ENCODE measurements around the gene CRISP2. TPM values are rescaled to one million over a fixed set of nuclear protein-coding genes. Genes with fewer than 3 reads are reported as not detected.

The CRISP2 gene
- total and polyA plus RNA-seq, 2 experiments from 2014 or later: not detected

GRCh38 chr6:49653942-49654341 lies 59.4 kb downstream of the CRISP2 start:
- Histone ChIP-seq H3K9ac (no peak overlapping the region), H3K36me3 (ENCODE audit: low read depth) (no peaks in the 10 kb centered on the region), H3F3A (ENCODE audit: insufficient read depth) (no peaks in the 10 kb centered on the region), H4K20me1 (ENCODE audit: insufficient read depth) (no peaks in the 10 kb centered on the region), H3K27me3 (replicated peaks; ENCODE audit: insufficient read depth) (no peaks in the 10 kb centered on the region), H3K4me1 (ENCODE audit: insufficient read depth) (no peaks in the 10 kb centered on the region), H2AFZ (no peak overlapping the region), H3K4me2 (ENCODE audit: unreplicated experiment) (no peak overlapping the region), H3K9me2 (ENCODE audit: insufficient read depth) (no peaks in the 10 kb centered on the region), H3K79me2 (ENCODE audit: insufficient read depth) (no peaks in the 10 kb centered on the region), H3K4me3 (no peak overlapping the region), H3K27ac (no peak overlapping the region), H3K9me3 (ENCODE audit: low read depth) (no peaks in the 10 kb centered on the region)
- in situ Hi-C loops (cut with MboI): no loop called here
- 30% methylated on average over 1 of the region's 1 CpG; no CpG with 5 or more reads in 1 of the 2 experiments for WGBS, 2 experiments (ENCODE audit: low coverage in 1 of 2, low lambda C conversion rate in 2 of 2, missing lambda C conversion rate in 2 of 2)
- TF ChIP-seq EZH2phosphoT487 (IDR thresholded peaks at IDR 0.05; ENCODE audit: insufficient read depth, low read depth): no peak
- DNase-seq: no peak

GRCh38 chr6:49653438-49653837 lies 59.9 kb downstream of the CRISP2 start:
- no peaks in the 10 kb centered on the region for H3K9me3 ChIP-seq (ENCODE audit: low read depth)
- DNase-seq: no peak
- in situ Hi-C loops (cut with MboI): no loop called here

GRCh38 chr6:49651239-49651638 lies 62.1 kb downstream of the CRISP2 start:
- H3K4me1 ChIP-seq (ENCODE audit: insufficient read depth): no peaks in the 10 kb centered on the region
- no peaks in the 10 kb centered on the region for H3F3A ChIP-seq (ENCODE audit: insufficient read depth)
- in situ Hi-C loops (cut with MboI): no loop called here
- H3K79me2 ChIP-seq (ENCODE audit: insufficient read depth): no peaks in the 10 kb centered on the region
- no peak overlapping the region for H3K27ac ChIP-seq
- H3K27me3 ChIP-seq (replicated peaks; ENCODE audit: insufficient read depth): no peaks in the 10 kb centered on the region
- 30 to 34% methylated on average over 2 of the region's 2 CpGs for WGBS, 2 experiments (ENCODE audit: low coverage in 1 of 2, low lambda C conversion rate in 2 of 2, missing lambda C conversion rate in 2 of 2)
- H2AFZ ChIP-seq: no peak overlapping the region
- no peak for DNase-seq
- no peaks in the 10 kb centered on the region for H3K9me3 ChIP-seq (ENCODE audit: low read depth)
- no peaks in the 10 kb centered on the region for H3K36me3 ChIP-seq (ENCODE audit: low read depth)
- no peak for TF ChIP-seq EZH2phosphoT487 (IDR thresholded peaks at IDR 0.05; ENCODE audit: insufficient read depth, low read depth)
- H3K4me2 ChIP-seq (ENCODE audit: unreplicated experiment): no peak overlapping the region
- no peak overlapping the region for H3K4me3 ChIP-seq
- H3K9ac ChIP-seq: no peak overlapping the region
- H3K9me2 ChIP-seq (ENCODE audit: insufficient read depth): no peaks in the 10 kb centered on the region
- H4K20me1 ChIP-seq (ENCODE audit: insufficient read depth): no peaks in the 10 kb centered on the region

More at GRCh38 chr6:49653438-49653837, 59.9 kb downstream of the CRISP2 start:
- H3K79me2 ChIP-seq (ENCODE audit: insufficient read depth): no peaks in the 10 kb centered on the region
- H3K27me3 ChIP-seq (replicated peaks; ENCODE audit: insufficient read depth): no peaks in the 10 kb centered on the region
- no peaks in the 10 kb centered on the region for H3K9me2 ChIP-seq (ENCODE audit: insufficient read depth)
- H4K20me1 ChIP-seq (ENCODE audit: insufficient read depth): no peaks in the 10 kb centered on the region
- 34 to 36% methylated on average over 2 of the region's 2 CpGs for WGBS, 2 experiments (ENCODE audit: low coverage in 1 of 2, low lambda C conversion rate in 2 of 2, missing lambda C conversion rate in 2 of 2)
- no peak overlapping the region for H3K9ac ChIP-seq
- H3K4me2 ChIP-seq (ENCODE audit: unreplicated experiment): no peak overlapping the region
- H3K27ac ChIP-seq: no peak overlapping the region
- H3F3A ChIP-seq (ENCODE audit: insufficient read depth): no peaks in the 10 kb centered on the region
- no peaks in the 10 kb centered on the region for H3K36me3 ChIP-seq (ENCODE audit: low read depth)
- H3K4me3 ChIP-seq: no peak overlapping the region
- H2AFZ ChIP-seq: no peak overlapping the region
- H3K4me1 ChIP-seq (ENCODE audit: insufficient read depth): no peaks in the 10 kb centered on the region
- no peak for TF ChIP-seq EZH2 (IDR thresholded peaks at IDR 0.05; ENCODE audit: insufficient read depth, poor library complexity, severe bottlenecking)
- TF ChIP-seq EZH2phosphoT487 (IDR thresholded peaks at IDR 0.05; ENCODE audit: insufficient read depth, low read depth): no peak

GRCh38 chr6:49649988-49650387 lies 63.4 kb downstream of the CRISP2 start:
- in situ Hi-C loops (cut with MboI): no loop called here
- TF ChIP-seq EZH2 (IDR thresholded peaks at IDR 0.05; ENCODE audit: insufficient read depth, poor library complexity, severe bottlenecking) (no peak), EZH2phosphoT487 (IDR thresholded peaks at IDR 0.05; ENCODE audit: insufficient read depth, low read depth) (no peak)
- no peak overlapping the region for H2AFZ ChIP-seq
- H4K20me1 ChIP-seq (ENCODE audit: insufficient read depth): no peaks in the 10 kb centered on the region
- H3K4me1 ChIP-seq (ENCODE audit: insufficient read depth): no peaks in the 10 kb centered on the region
- H3K9ac ChIP-seq: no peak overlapping the region
- no peaks in the 10 kb centered on the region for H3K79me2 ChIP-seq (ENCODE audit: insufficient read depth)
- no peaks in the 10 kb centered on the region for H3K9me3 ChIP-seq (ENCODE audit: low read depth)
- H3K9me2 ChIP-seq (ENCODE audit: insufficient read depth): no peaks in the 10 kb centered on the region
- 32 to 35% methylated on average over 1 of the region's 1 CpG for WGBS, 2 experiments (ENCODE audit: low coverage in 1 of 2, low lambda C conversion rate in 2 of 2, missing lambda C conversion rate in 2 of 2)
- no peak overlapping the region for H3K4me2 ChIP-seq (ENCODE audit: unreplicated experiment)
- H3K27ac ChIP-seq: no peak overlapping the region
- no peak for DNase-seq
- H3F3A ChIP-seq (ENCODE audit: insufficient read depth): no peaks in the 10 kb centered on the region
- H3K4me3 ChIP-seq: no peak overlapping the region
- no peaks in the 10 kb centered on the region for H3K27me3 ChIP-seq (replicated peaks; ENCODE audit: insufficient read depth)
- no peaks in the 10 kb centered on the region for H3K36me3 ChIP-seq (ENCODE audit: low read depth)

GRCh38 chr6:49648036-49648435 lies 65.3 kb downstream of the CRISP2 start:
- Histone ChIP-seq H2AFZ (no peak overlapping the region), H3K4me1 (ENCODE audit: insufficient read depth) (no peaks in the 10 kb centered on the region), H3K9ac (no peak overlapping the region), H3F3A (ENCODE audit: insufficient read depth) (no peaks in the 10 kb centered on the region), H3K36me3 (ENCODE audit: low read depth) (no peaks in the 10 kb centered on the region), H3K27ac (no peak overlapping the region), H3K4me3 (no peak overlapping the region), H3K4me2 (ENCODE audit: unreplicated experiment) (no peak overlapping the region), H3K27me3 (replicated peaks; ENCODE audit: insufficient read depth) (no peaks in the 10 kb centered on the region), H4K20me1 (ENCODE audit: insufficient read depth) (no peaks in the 10 kb centered on the region), H3K79me2 (ENCODE audit: insufficient read depth) (no peaks in the 10 kb centered on the region), H3K9me3 (ENCODE audit: low read depth) (no peaks in the 10 kb centered on the region), H3K9me2 (ENCODE audit: insufficient read depth) (no peaks in the 10 kb centered on the region)
- no peak for DNase-seq
- TF ChIP-seq EZH2phosphoT487 (IDR thresholded peaks at IDR 0.05; ENCODE audit: insufficient read depth, low read depth) (no peak), EZH2 (IDR thresholded peaks at IDR 0.05; ENCODE audit: insufficient read depth, poor library complexity, severe bottlenecking) (no peak)
- in situ Hi-C loops (cut with MboI): no loop called here
